ENCODE results near the gene DCAF6.

The DCAF6 gene

DNA sequence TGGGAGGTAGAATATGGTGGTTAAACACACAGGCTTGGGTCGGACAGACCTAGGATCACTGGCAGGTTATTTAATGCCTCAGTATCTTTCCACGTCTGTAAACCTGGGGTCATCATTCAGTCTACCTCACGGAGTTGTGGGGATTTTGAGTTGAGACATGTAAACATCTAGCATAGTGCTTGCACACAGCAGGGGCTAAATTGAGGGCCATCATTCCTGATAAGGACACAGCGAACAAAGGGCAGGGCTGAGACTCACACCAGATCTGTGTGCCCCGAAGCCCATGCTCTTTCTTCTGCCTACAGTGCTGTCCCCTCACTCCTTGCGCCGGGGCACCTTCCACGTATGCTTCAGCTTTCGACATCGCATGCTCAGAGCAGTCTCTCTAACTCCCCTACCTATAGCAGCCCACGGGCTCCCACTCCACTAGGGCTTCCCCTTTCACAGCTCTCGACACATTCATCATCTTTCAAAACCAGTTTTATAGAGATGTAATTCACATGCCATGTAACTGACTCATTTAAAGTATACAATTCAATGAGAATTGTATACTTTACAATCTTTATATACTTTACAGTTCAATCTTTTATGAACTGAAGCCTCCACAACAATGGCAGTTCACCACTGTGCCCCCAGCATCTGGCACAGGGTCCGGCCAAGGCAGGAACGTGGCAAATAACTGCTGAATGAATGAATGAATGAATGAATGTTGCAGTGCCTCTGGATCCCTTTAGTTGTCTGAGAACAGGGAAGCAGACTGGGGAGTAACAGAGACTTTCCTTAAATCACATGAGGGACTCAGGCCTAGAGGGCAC is 152.2 kb downstream of the DCAF6 start:
- DNase-seq: no peak

DNA sequence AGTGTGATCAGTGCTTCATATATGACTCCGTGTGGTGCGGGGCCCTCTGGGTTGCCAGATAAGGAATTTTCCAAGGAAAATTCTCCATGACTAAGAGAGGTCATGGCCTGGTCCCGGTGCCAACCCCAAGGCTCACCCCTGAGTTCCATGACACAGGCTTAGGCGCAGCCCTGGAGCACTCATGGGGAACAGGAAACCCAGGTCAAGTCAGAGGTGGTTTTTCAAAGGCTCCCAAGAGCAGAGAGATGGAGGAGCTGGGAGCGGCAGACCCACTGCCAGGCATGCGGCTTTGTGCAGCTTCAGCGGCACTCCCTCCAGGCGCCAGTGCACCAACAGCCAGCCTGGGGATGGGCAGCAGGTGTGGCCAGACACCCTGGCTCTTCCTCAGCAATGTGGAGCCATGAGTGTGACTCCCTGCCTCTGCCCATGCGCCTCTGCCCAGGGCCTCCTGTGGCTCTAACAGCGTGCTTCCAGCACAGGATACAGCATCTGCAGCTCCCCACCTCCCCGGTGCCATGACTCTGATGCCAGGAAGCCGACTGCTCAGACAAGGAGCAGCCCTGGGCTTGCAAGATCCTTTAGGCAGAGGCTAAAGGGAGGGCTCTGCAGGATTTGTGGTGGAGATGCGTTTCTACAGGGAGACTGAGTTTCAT is 153.0 kb downstream of the DCAF6 start:
- no peak for DNase-seq

DNA sequence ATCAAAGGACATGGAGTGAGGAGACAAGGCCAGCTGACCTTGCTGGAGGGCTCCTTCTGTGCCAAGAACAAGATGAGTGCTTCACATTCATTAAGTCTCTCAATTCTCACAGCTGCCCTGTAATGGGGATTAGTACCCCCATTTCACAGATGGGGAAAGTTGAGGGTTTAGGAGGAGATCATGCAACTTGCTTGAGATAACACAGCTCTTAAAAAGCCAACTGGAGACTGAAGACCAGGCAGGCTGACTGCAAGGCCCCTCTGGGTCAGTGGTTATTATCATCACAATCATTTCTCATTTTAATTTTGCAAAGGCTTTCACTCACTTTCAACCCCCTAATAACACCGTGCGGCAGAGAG is 153.5 kb downstream of the DCAF6 start:
- DNase-seq: no peak

DNA sequence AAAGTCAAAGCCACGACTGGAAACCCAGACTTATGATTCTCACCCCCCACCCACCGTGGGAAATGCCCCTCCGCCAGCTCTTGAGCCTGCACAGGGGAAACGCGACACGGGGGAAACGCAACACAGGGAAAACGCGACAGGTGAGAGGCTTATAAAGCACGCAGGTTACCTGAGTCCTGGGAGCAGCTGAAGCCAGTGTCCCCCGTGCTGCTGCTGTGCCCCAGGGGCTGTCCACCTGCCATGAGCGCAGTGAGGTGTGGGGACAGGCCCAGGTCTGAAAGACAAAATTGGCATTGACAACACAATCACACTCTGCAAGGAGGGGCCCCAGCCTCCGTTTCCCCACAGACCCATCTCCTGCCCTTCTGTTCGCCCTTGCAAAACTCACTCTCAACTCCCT is 153.9 kb downstream of the DCAF6 start:
- DNase-seq: no peak

DNA sequence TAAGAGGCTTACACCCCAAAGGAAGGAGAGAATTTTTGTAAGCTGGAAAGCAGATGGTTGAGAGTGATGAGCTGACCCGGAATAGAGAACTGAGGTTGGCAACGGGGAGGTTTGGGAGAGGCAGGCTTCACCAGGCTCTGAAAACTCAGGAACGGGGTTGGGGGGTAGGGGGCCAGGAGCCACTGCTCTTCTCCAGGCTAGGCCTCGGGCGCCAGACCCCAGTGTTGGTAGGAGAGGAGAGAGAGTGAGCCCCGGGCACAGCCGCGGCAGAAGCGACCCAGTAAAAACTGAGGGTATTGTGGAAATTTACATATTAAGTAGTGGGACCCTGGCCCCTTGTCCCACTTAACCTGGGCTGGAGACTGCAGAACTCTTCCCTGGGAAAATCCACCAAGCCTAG is 154.6 kb downstream of the DCAF6 start:
- DNase-seq: no peak

DNA sequence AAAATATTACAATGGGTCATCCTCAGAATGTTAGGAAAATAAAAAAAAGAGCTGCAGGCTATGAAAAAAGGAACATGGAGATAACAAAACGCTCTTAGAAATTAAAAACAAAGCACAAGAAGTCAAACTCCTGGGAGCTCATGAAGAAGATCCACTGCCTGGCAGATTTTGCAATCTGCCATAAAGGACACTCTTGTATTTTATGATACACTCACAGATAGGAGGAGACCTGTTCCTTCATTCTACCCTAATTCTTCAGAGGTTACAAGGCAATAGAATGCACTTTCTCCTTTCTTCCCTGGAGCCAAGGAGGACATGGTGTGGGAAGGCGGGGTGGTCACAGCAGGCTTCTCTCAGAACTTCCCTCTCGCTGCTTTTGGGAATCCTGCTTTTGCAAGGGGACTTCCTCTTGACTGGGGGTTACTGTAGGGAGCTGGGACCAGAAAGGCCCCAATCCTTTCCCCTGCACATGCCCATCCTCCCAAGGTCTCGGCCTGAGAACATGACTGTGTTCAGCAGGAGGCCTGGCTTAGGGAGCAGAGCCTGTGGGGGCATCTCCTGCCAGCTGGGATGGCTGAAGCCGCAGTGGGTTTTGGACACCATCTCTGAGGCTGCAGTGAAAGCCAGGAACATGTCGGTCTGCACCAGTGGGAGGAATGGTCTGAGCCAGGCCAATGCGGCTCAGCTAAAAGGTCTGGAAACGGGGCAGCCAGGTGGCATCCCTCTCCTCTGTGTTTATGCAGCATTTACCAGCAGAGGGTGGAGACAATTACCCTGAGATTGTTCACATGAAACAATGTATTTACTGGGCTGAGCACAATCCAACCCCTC is 155.5 kb downstream of the DCAF6 start:
- DNase-seq: peak; percentile 16

DNA sequence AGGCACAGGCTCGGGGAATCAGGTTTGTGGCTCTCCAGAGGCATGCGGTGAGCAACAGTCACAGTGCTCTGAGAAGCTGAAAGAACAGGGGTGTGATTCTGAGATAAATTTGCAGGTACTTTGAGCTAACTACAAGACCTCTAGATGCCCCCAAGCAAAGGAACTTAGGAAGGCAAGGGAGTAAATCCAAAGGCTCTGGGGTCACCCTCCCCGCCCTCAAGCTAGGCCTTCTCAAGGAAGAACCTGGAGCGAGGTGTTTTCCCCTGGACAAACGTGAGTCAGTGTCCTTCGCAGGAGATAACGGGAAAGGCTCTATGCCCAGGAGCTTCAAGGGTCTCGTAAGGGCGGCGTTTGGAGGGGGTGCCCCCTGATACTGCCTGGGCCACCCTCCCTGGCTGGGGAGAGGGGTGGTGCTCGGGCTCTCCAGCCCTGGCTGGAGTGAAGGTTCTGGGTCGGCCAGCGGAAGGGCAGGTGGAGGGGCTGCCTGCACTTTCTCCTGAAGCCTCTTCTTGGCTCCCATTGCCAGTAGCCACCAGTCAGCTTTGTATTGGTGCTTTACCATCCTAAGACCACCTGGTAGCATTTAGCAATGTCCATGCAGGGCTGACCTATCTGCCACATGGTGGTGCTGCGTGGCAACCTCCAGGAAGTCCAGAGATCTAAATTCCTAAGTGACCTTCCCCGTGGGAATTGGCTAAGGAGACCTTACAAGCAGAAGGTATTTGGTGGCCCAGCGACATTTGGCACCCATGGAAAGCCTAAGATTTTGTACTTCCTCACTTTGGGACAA is 156.3 kb downstream of the DCAF6 start:
- no peak for DNase-seq

DNA sequence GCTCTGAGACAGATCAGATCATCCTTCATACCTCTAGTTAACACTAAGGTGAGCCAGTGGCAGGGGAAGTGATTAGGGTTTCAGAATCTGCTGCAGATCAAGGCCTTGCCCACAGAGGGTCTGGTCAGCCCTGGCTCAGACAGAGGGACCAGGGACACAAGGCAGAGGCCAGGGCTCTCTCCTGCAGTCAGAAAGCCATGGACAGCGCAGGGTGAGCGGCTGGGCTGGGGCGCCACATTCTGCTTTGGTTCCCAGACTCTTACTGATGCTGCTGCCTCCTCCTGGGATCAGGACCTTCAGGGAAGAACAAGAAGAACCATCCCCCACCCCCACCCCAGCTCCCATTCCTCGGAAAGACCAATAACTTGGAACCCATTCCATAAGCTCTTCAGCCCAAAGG is 157.1 kb downstream of the DCAF6 start:
- no peak for DNase-seq

DNA sequence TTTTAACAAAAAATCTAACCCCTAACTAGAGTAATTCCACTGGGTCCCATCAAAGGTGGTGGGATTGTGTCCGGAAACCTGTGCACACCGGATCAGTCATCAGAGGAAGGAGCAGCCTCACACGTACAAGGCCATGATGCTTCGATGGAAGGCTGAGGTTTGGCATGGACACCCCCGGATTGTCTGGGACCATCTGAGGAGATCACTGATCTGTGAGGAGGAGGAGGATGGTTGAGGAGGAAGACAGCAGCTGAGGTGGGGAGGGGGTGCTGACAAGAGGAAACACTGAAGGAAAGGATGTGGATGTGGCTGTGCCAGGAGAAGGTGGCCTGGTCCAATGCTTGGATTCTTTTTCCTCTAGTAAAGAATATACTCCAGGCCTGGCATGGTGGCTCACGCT is 159.0 kb downstream of the DCAF6 start:
- no peak for DNase-seq

DNA sequence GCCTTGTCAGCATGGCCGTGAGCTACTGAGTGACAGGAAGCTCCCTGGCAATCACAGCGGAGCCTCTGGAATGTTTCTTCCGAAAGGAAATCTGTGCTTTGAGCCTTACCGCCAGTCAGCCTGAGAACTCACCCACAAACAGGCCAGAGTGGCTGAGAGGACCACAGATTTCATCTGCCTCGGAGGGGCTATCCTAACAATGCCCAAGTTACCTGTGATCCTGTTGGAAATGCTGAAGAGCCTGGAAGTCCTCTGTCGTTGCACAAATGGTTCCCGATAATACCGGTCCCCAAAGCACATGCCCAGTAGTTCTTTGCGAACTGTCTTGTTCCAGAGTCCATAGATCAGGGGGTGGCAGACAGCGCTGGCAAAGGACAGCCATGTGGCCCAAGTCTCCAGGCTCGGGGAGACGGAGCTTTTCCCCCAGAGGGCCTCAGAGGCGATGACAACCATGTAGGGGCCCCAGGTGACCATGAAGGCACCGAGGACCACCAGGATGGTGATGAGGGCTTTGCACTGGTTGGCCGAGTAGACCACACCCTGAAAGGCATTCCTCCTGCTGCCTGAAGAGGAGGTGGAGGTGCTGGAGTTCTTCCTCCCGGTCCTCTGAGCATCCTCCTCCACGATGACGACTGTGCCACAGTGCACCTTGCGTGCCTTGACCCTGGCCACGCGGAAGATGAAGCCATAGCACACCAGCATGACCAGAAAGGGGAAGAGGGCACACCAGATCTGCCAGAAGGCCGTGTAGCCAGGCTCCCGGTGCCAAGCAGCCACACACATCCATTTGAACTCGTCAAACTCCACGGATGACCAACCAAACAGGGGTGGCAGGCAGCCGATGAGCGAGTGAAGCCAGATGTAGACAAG is 160.0 kb downstream of the DCAF6 start:
- DNase-seq: no peak

DNA sequence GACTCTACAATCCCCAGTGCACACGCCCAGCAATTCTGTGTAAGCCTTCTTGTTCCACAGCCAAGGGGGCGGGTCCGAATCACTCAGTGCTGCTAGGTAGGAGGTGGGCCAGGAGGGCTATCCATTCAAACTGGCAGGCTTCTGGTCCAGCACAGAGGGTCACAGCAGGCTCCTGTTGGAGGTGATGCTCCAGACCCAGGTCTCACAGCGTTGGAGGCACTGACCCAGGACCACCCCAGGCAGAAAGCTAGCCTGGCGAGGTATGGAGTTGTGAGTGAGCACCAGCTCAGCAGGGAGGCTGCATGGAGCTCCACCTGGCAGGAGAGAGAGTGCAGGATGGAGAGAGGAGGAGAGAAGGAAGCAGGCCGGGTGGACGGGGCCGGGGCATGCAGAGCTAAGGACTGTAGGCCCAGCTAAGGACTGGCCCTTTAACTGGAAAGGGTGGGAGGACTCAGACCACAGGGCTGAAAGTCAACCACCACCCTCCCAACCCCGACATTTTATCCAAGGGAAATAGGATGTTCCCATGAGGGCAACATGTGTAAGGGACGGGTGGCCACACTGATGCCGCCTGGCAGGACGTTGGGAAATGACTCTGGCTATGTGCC is 161.5 kb downstream of the DCAF6 start:
- DNase-seq: no peak

DNA sequence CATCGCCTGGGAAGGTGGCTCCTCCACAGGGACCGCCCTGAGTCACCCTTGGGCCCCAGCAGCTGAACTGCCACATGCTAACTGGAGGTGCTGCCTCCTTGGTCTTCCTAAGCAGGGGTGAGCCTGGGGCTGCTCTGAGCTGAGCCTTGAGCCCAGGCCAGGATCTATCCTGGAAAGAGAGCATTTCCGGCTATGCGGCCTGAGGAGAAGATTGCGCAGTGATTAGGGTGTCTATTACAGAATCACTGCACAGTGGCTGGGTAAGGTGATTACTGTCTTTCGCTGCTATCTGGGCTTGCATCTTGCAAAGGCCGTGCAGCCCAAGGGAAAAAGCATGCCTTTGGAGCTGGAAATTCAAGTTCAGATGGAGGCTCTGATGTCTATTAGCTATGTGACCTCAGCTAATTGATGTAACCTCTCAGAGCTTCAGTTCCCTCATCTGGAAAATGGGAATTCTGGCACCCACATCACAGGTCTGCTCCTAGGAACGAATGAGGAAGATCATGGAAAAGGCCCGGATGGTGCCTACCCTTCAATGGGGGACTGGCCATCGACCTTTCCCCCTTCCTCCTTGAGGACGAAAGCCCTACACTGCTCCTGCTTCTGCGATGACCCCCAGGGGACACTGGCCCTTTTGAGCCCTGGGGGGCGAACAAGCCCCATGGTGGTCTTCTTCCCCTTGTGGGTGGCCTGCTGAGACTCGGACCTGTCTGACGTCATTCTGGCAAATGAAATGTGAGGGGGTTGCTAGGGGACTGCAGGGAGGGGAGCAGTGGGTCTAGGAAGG is 162.2 kb downstream of the DCAF6 start:
- no peak for DNase-seq

DNA sequence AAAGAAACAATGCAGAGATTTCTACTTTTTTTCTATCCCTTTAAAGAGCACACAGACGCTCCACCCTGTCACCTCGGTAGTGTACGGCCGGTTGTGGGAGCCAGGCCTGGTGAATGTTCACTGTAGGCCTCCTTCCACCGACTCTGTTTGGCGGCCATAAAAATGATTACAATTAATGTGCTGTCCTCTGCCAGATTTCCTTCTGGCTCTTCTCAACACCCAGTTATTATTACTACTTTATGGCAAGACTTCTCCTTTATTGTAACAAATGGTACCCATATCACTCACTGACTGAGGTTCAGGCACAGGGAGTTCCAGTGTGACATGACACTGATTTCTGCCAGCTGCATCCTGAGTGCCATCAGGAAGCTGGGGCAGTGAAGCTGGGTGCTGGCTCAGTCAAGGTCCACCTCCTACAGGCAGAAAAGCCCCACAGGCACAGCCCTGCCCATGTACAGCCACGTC is 162.9 kb downstream of the DCAF6 start:
- DNase-seq: no peak

DNA sequence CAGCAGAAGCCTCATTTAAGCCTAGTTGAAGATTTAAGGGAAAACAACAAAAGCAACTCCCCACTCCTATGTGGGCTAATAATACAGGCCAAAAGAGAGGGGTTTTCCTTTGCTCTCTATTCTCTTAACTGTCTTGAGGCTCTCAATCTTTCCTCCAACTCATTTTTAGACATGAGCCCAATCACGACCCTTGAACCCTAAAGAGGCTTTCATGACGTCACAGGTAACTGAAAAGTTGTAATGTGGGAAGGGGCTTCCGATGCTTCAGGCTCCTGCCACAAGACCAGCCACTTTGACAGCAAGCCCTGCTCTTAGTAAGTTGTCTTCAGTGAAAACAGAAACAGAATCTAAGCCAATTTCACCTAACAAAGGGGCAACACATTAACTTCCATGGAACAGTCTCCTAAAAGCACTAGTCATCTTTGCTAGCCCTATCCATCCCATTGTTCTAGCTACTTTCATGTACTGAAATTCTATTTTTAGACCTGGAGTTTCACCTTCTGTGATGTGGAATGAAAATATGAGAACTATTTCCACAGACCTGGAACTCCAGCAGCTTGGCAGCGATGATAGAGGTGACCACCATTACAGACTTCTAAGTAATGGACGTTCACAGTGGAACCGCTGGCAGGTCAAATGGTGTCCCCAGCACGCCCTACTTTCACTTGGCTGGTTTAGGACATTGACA is 164.0 kb downstream of the DCAF6 start:
- DNase-seq: no peak

DNA sequence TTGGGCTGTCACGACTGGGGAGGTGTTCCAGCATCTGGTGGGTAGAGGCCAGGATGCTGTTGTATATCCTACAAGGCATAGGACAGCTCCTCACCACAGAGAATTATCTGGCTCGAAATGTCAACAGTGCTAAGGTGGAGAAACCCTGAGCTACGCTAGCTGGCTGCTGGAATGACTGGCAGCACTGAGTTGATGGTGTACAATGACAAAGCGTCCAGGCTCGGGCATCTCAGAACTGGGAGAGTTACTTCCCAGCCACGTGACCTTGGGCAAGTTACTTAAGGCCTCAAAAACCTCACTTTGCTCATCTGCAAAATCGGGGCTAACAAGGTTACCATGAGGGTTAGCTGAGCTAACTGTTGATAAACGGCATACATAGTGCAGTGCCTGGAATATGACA is 164.9 kb downstream of the DCAF6 start:
- DNase-seq: no peak

DNA sequence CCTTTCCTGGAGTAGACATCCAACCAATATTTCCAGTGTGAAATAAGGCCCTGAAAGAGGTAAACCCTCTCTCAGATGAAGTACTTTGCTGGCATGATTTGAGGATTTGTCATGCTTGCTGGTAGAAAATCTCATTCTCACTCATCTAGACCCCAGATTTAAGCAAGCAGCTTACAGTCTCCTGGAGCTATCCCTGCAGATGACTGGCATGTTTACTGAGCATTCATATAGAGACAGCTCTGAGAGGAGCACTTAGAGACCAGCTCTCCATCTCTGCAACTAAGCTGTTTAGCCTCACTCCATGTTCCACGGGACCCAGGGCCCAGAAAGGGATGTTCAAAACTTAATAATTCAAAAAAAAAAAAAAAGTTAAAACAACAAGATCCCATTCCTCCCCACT is 166.0 kb downstream of the DCAF6 start:
- no peak for DNase-seq

DNA sequence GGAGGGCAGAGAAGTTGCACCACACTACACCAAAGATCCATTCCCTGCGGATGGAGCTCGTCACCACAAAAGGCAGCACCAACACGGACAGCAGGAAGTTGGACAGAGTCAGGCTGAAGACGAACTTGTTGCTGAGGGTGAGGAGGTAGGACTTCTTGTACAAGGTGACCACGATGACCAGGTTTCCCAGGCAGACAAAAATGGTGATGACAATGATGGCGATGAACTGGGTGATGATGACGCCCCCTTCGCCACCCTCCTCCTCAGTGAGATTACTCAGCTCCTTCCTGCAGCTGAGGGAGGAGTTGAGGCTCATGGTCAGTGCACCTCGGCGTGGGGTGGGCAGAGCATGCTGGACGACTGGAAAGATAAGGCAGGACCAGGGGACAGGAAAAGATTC is 168.1 kb downstream of the DCAF6 start:
- DNase-seq: no peak

DNA sequence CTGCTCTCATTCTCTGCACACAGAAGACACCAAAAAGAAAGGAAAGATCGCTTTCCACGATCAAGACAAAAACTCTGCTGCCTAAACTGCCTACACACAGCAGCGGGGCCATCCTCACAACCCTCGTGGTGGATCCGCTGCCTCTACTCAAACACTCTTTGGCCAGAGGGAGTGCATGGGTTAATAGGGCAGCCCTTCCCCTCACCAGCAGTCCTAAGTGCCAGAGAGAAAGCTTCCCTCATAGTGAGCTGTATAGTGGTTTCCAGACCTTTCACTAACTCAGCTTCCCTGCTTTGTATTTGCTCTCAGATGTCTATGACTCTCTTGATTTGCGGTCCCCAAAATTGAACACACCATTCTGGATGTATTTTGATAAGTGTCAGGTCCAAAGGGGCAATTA is 169.4 kb downstream of the DCAF6 start:
- DNase-seq: no peak

DNA sequence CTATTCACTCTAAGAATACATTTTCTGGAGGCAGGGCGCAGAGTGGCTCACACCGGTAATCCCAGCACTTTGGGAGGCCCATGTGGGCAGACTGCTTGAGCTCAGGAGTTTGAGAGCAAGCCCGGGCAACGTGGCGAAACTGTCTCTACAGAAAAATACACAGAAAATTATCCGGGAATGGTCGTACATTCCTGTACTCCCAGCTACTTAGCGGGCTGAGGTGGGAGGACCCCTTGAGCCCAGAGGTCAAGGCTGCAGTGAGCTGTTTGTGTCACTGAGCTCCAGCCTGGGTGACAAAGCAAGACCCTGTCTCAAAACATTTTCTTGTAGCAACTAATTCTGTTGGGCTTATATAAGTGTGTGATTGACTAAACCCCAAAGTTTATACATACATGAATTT is 169.8 kb downstream of the DCAF6 start:
- no peak for DNase-seq
